ENCODE results near the gene IL20RB.

GRCh38 chr3:137046747-137047146 lies 89.0 kb downstream of the IL20RB start:
- TF ChIP-seq CTCF (conservative IDR thresholded peaks at IDR 0.05) (no peak), EZH2 (IDR thresholded peaks at IDR 0.05; ENCODE audit: low read depth) (no peak)
